Mesendoderm (in vitro differentiated cells): ENCODE measurements around the gene LRRC7.

Experiments used
- DNase-seq: peaks from one replicate; pipeline ENCODE4 v3.0.0; 2013
- H2AK5ac ChIP-seq: 2 replicates; pipeline ENCODE4 v1.6.1; 2013; ENCODE audit warnings: low read length, inconsistent platforms
- H2BK120ac ChIP-seq: 2 replicates; pipeline ENCODE4 v1.6.1; 2013; ENCODE audit warnings: low read depth, mild to moderate bottlenecking, low read length, moderate library complexity, mixed read lengths
- H2BK15ac ChIP-seq: replicated peaks from 2 replicates; pipeline ENCODE4 v1.6.1; 2013; ENCODE audit warnings: low read depth, mild to moderate bottlenecking, moderate library complexity
- H2BK5ac ChIP-seq: 2 replicates; pipeline ENCODE4 v1.6.1; 2013; ENCODE audit warnings: low read length, inconsistent platforms
- H3K18ac ChIP-seq: 2 replicates; pipeline ENCODE4 v1.6.1; 2013; ENCODE audit warnings: mild to moderate bottlenecking, low read length, mixed read lengths
- H3K23ac ChIP-seq: one replicate; pipeline ENCODE4 v1.6.1; 2013; ENCODE audit warnings: low read length
- H3K27ac ChIP-seq: 2 replicates; pipeline ENCODE4 v1.5.1; 2013; ENCODE audit warnings: low read depth, mild to moderate bottlenecking, inconsistent platforms, low read length, moderate library complexity
- H3K27me3 ChIP-seq: 2 replicates; pipeline ENCODE4 v1.6.1; 2013; ENCODE audit warnings: low read length, control low read depth, mild to moderate bottlenecking, inconsistent platforms; ENCODE audit not compliant: insufficient read depth, poor library complexity
- H3K36me3 ChIP-seq: 2 replicates; pipeline ENCODE4 v1.6.1; 2013; ENCODE audit warnings: low read length, inconsistent platforms; ENCODE audit not compliant: control insufficient read depth, insufficient read depth
- H3K4ac ChIP-seq: one replicate; pipeline ENCODE4 v1.6.1; 2013; ENCODE audit warnings: low read depth, mild to moderate bottlenecking, low read length, moderate library complexity
- H3K4me1 ChIP-seq: 2 replicates; pipeline ENCODE4 v1.6.1; 2013; ENCODE audit warnings: low read depth, low read length, inconsistent platforms; ENCODE audit not compliant: control insufficient read depth
- H3K4me2 ChIP-seq: 2 replicates; pipeline ENCODE4 v1.6.1; 2013; ENCODE audit warnings: low read length
- H3K4me3 ChIP-seq: 2 replicates; pipeline ENCODE4 v1.5.1; 2013; ENCODE audit warnings: mild to moderate bottlenecking, low read length
- H3K56ac ChIP-seq: one replicate; pipeline ENCODE4 v1.6.1; 2013; ENCODE audit warnings: low read length
- H3K79me1 ChIP-seq: 2 replicates; pipeline ENCODE4 v1.6.1; 2013; ENCODE audit warnings: low read length, inconsistent platforms
- H3K79me2 ChIP-seq: 2 replicates; pipeline ENCODE4 v1.6.1; 2013; ENCODE audit warnings: mild to moderate bottlenecking, low read length; ENCODE audit not compliant: control insufficient read depth, insufficient read depth
- H3K9ac ChIP-seq: 2 replicates; pipeline ENCODE4 v1.6.1; 2013; ENCODE audit warnings: low read length, inconsistent platforms
- H4K5ac ChIP-seq: one replicate; pipeline ENCODE4 v1.6.1; 2013; ENCODE audit warnings: low read length
- H4K8ac ChIP-seq: one replicate; pipeline ENCODE4 v1.6.1; 2013; ENCODE audit warnings: low read depth, mild to moderate bottlenecking, control low read depth, low read length, moderate library complexity
- WGBS: extraction: QIAGEN DNeasy Blood & Tissue Kit; methylation state at CpG from one replicate; pipeline ENCODE4 v1.1.7; 2013; ENCODE audit warnings: low lambda C conversion rate, missing lambda C conversion rate; ENCODE audit not compliant: insufficient coverage; ENCODE audit errors: extremely low coverage; 5-methylcytosine and 5-hydroxymethylcytosine counted together

LRRC7 gene

GRCh38 chr1:70071601-70072000 is 503.9 kb downstream of the LRRC7 start:
- WGBS = no CpG with 5 or more reads among the region's 4 CpGs

GRCh38 chr1:70072231-70072751 is 504.6 kb downstream of the LRRC7 start:
- H3K79me1 ChIP-seq = no peaks in the 10 kb centered on the region
- no peak for DNase-seq
- H2BK15ac ChIP-seq = no peak overlapping the region
- no peak overlapping the region for H3K27ac ChIP-seq
- no peak overlapping the region for H3K4me2 ChIP-seq
- H4K8ac ChIP-seq = no peak overlapping the region
- no peaks in the 10 kb centered on the region for H3K36me3 ChIP-seq
- no peak overlapping the region for H2BK5ac ChIP-seq
- H2AK5ac ChIP-seq = no peak overlapping the region
- H4K5ac ChIP-seq = no peak overlapping the region
- H3K56ac ChIP-seq = no peak overlapping the region
- no peak overlapping the region for H2BK120ac ChIP-seq
- H3K4ac ChIP-seq = no peak overlapping the region
- H3K4me1 ChIP-seq = no peaks in the 10 kb centered on the region
- H3K4me3 ChIP-seq = no peak overlapping the region
- H3K9ac ChIP-seq = no peak overlapping the region
- no peaks in the 10 kb centered on the region for H3K79me2 ChIP-seq
- H3K18ac ChIP-seq = no peak overlapping the region
- no peaks in the 10 kb centered on the region for H3K27me3 ChIP-seq
- H3K23ac ChIP-seq = no peak overlapping the region

More at GRCh38 chr1:70071601-70072000, 503.9 kb downstream of the LRRC7 start:
- no peak overlapping the region for H3K18ac ChIP-seq
- H3K4me3 ChIP-seq = no peak overlapping the region
- no peak overlapping the region for H4K5ac ChIP-seq
- H2AK5ac ChIP-seq = no peak overlapping the region
- no peaks in the 10 kb centered on the region for H3K79me2 ChIP-seq
- H3K4me2 ChIP-seq = no peak overlapping the region
- H3K56ac ChIP-seq = no peak overlapping the region
- H3K9ac ChIP-seq = no peak overlapping the region
- H3K4ac ChIP-seq = no peak overlapping the region
- no peak overlapping the region for H4K8ac ChIP-seq
- H3K23ac ChIP-seq = no peak overlapping the region
- H3K27ac ChIP-seq = no peak overlapping the region
- DNase-seq = no peak
- no peak overlapping the region for H2BK15ac ChIP-seq
- no peaks in the 10 kb centered on the region for H3K79me1 ChIP-seq
- H2BK5ac ChIP-seq = no peak overlapping the region
- no peaks in the 10 kb centered on the region for H3K36me3 ChIP-seq
- no peaks in the 10 kb centered on the region for H3K4me1 ChIP-seq
- no peaks in the 10 kb centered on the region for H3K27me3 ChIP-seq
- no peak overlapping the region for H2BK120ac ChIP-seq

GRCh38 chr1:70075761-70076160 is 508.0 kb downstream of the LRRC7 start:
- no peak overlapping the region for H3K9ac ChIP-seq
- no peak overlapping the region for H2BK5ac ChIP-seq
- H3K18ac ChIP-seq = no peak overlapping the region
- no peaks in the 10 kb centered on the region for H3K27me3 ChIP-seq
- H3K4ac ChIP-seq = no peak overlapping the region
- H3K27ac ChIP-seq = no peak overlapping the region
- H4K8ac ChIP-seq = no peak overlapping the region
- no peak overlapping the region for H2BK120ac ChIP-seq
- DNase-seq = no peak
- H3K56ac ChIP-seq = no peak overlapping the region
- no peaks in the 10 kb centered on the region for H3K79me1 ChIP-seq
- no peaks in the 10 kb centered on the region for H3K4me1 ChIP-seq
- H2AK5ac ChIP-seq = no peak overlapping the region
- no peak overlapping the region for H3K4me2 ChIP-seq
- H4K5ac ChIP-seq = no peak overlapping the region
- WGBS = no CpG with 5 or more reads among the region's 7 CpGs
- no peak overlapping the region for H3K23ac ChIP-seq
- no peak overlapping the region for H3K4me3 ChIP-seq
- no peak overlapping the region for H2BK15ac ChIP-seq
- H3K36me3 ChIP-seq = no peaks in the 10 kb centered on the region
- H3K79me2 ChIP-seq = no peaks in the 10 kb centered on the region

GRCh38 chr1:70077066-70077465 is 509.3 kb downstream of the LRRC7 start:
- Histone ChIP-seq H3K4me2 (no peak overlapping the region), H4K5ac (no peak overlapping the region), H3K56ac (no peak overlapping the region), H3K27ac (no peak overlapping the region), H3K27me3 (no peaks in the 10 kb centered on the region), H3K18ac (no peak overlapping the region), H2BK120ac (no peak overlapping the region), H3K79me1 (no peaks in the 10 kb centered on the region), H2AK5ac (no peak overlapping the region), H2BK15ac (no peak overlapping the region), H3K9ac (no peak overlapping the region), H3K23ac (no peak overlapping the region), H3K79me2 (no peaks in the 10 kb centered on the region), H4K8ac (no peak overlapping the region), H3K36me3 (no peaks in the 10 kb centered on the region), H3K4me3 (no peak overlapping the region), H2BK5ac (no peak overlapping the region), H3K4ac (no peak overlapping the region), H3K4me1 (no peaks in the 10 kb centered on the region)
- no peak for DNase-seq
- WGBS = no CpG with 5 or more reads among the region's 1 CpG

GRCh38 chr1:70079546-70079945 is 511.8 kb downstream of the LRRC7 start:
- no peak overlapping the region for H2BK15ac ChIP-seq
- WGBS = no CpG with 5 or more reads among the region's 2 CpGs
- no peak overlapping the region for H3K18ac ChIP-seq
- no peak overlapping the region for H4K8ac ChIP-seq
- no peak overlapping the region for H3K4me2 ChIP-seq
- H2BK120ac ChIP-seq = no peak overlapping the region
- H3K9ac ChIP-seq = no peak overlapping the region
- H3K4me3 ChIP-seq = no peak overlapping the region
- no peak overlapping the region for H2AK5ac ChIP-seq
- H3K56ac ChIP-seq = no peak overlapping the region
- H2BK5ac ChIP-seq = no peak overlapping the region
- no peak overlapping the region for H4K5ac ChIP-seq
- no peaks in the 10 kb centered on the region for H3K36me3 ChIP-seq
- H3K27me3 ChIP-seq = no peaks in the 10 kb centered on the region
- no peaks in the 10 kb centered on the region for H3K79me1 ChIP-seq
- H3K27ac ChIP-seq = no peak overlapping the region
- DNase-seq = no peak
- H3K23ac ChIP-seq = no peak overlapping the region
- no peaks in the 10 kb centered on the region for H3K4me1 ChIP-seq
- H3K79me2 ChIP-seq = no peaks in the 10 kb centered on the region
- H3K4ac ChIP-seq = no peak overlapping the region

GRCh38 chr1:70083519-70083918 is 515.8 kb downstream of the LRRC7 start:
- H3K36me3 ChIP-seq = no peaks in the 10 kb centered on the region
- no peak overlapping the region for H4K5ac ChIP-seq
- no peak overlapping the region for H2AK5ac ChIP-seq
- H4K8ac ChIP-seq = no peak overlapping the region
- no peak overlapping the region for H2BK15ac ChIP-seq
- no CpG with 5 or more reads among the region's 3 CpGs for WGBS
- H3K4me3 ChIP-seq = no peak overlapping the region
- no peaks in the 10 kb centered on the region for H3K27me3 ChIP-seq
- no peak overlapping the region for H2BK5ac ChIP-seq
- no peaks in the 10 kb centered on the region for H3K79me2 ChIP-seq
- no peak overlapping the region for H3K56ac ChIP-seq
- H3K27ac ChIP-seq = no peak overlapping the region
- no peak for DNase-seq
- H3K4me1 ChIP-seq = no peaks in the 10 kb centered on the region
- H3K4me2 ChIP-seq = no peak overlapping the region
- no peak overlapping the region for H3K9ac ChIP-seq
- H3K18ac ChIP-seq = no peak overlapping the region
- H3K23ac ChIP-seq = no peak overlapping the region
- no peaks in the 10 kb centered on the region for H3K79me1 ChIP-seq
- no peak overlapping the region for H2BK120ac ChIP-seq
- no peak overlapping the region for H3K4ac ChIP-seq
